NCI-H1436 treated with DMSO at 0.1 percent for 48 hours (cell line): ENCODE measurements around the gene SNX21.
"Not testable (repeated sequence)": the region's sequence is repeated elsewhere in the genome, so short reads cannot be mapped to it uniquely, and the experiment has no call there.

ENCODE experiments used
- DNase-seq: peaks from one replicate; lab custom pipeline; 2025; lab: John Stamatoyannopoulos, UW

SNX21 gene

DNA sequence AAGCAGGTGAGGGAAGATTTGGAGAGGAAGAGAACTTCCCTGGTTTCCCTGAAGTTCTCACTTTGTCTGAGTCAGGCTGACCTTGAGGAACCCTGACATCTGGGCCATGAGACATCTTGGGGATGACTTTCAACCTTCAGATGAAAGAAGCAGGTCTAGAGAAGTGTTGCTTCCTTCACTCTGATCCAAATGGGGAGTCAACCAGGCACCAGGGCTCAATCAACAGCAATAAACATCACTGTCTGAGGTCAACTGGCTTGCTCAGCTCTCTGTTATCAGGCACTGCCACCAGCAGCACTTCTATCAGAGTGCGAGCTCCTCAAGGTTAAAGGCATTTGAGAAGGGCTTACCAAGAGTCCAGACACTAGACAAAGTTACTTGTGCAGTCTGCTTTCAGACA is 17.3 kb downstream of the SNX21 start:
- DNase-seq, result no peak

DNA sequence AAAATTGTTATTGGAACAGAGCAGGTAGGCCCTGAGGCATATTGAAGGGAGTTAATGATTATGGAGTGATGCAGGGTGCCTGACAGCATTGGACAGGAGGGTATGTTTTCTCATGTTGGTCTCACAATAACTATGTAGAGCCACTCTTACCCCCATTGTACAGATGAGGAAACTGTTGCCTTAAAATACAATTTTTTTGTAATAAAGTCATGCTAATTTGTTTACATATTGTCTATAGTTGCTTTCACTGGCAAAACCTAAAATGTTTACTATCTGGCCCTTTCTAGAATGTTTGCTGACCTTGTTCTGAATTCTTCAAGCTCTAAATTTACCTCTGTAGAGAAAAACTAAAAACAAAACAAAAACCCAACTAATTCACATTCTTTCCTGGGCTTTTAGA is 17.9 kb downstream of the SNX21 start:
- DNase-seq, result no peak

DNA sequence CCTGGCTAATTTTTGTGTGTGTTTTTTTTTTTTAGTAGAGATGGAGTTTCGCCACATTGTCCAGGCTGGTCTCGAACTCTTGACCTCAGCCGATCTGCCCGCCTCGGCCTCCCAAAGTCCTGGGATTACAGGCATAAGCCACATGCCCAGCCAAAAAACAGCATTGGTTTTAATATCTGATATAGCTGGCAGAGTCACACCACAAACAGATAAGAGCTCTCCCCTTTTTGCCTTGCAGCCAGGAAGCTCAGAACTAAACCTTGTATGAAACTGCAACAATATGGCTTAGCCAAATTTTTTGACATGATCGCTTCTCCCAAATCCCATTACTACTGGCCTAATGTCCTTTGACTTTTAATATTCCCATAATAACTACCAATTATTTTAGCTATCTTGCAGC is 18.7 kb downstream of the SNX21 start:
- DNase-seq, result no peak

DNA sequence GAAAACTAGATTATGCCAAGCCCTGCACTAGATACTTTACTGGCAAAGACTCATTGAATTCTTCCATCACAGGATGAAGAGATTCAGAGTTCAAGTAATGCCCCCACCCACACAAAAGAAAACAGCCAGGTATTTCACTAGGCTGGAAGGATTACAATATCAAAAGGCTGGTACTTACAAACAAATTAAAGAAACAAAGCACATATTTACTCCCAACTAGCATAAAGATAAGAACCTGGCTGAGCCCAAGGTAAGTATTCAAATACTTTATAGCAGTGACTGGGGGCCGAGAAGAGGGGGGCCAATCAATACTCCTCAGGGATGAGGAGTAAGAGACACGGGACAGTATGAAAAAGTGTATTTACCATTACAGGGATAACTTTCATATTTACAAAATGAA is 19.9 kb downstream of the SNX21 start:
- DNase-seq, result no peak

DNA sequence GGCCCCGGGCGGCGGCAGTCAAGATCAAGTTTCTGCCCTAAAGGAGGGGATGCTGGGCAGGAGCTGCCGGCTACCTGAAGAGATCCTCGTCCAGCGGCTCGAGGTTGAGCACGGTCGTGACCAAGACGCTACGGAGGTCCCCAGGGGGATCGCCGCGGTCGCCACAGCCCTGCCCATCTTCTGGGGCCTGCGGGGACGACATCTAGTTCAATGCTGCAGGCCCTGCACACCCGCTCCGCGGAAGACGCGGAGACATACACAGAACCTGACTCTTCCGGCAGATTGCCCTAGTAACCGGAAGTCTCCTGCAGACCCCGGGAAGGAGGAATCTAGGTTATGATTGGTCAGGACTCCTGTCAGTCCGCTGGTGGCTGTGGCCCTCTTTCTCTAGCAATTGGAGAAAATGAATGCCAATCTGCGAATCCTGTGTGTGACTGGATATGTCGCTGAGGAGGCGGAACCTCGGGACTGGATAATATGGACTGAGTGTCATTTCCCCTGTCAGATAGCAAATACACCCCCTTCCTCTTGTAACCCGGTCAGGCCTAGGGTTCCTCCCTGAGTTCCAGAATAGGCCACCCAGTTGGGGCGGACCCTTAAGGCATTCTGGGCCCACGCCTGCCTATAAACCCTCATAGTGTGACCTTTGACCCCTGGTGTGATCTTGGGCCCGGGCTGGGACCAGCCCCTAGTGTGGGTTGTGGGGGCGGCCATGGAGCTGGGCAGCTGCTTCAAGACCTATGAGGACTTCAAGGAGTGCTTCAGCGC is 23.7 kb downstream of the SNX21 start, which contains the start of the genes ACOT8 and ZSWIM3:
Gene ACOT8 (minus strand): TSS at position 279 of the 768 bp plus-strand sequence. CDS start 77 bp downstream, at position 202.
Gene ZSWIM3 (plus strand): TSS at position 501 of the 768 bp plus-strand sequence. CDS start 212 bp downstream, at position 713.
- DNase-seq, result peak; percentile 99

DNA sequence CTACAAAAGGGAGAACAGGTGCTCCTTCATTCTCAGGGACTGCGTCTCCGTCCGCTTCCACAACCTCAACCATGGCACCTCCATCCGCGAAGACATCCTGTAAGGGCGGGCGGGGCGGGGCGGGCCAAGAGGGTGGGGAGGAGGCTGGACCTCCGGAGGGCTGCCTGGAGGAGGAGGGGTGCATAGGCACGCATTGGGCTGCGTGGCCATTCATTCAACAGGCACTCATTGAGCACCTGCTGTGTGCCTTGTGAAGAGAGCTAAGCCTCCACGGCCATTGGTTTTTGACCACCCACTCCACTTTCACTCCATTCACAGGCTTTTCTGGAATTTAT is 24.2 kb downstream of the SNX21 start:
- DNase-seq, result no peak

DNA sequence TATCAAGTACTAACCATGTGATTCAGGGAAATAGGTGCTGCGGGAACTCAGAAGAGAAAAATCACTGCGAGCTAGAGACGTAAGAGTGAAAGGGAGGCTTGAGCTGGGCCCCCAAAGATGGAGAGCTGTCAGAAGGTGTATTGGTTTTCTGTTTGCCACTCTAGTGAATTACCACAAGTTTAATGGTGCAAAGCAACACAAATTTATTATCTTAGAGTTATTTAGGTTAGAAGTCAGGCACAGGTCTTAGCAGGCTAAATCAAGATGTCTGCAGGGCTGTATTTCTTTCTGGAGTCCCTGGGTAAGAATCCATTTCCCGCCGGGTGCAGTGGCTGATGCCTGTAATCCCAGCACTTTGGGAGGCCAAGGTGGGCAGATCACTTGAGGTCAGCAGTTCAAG is 26.3 kb downstream of the SNX21 start:
- no peak for DNase-seq

DNA sequence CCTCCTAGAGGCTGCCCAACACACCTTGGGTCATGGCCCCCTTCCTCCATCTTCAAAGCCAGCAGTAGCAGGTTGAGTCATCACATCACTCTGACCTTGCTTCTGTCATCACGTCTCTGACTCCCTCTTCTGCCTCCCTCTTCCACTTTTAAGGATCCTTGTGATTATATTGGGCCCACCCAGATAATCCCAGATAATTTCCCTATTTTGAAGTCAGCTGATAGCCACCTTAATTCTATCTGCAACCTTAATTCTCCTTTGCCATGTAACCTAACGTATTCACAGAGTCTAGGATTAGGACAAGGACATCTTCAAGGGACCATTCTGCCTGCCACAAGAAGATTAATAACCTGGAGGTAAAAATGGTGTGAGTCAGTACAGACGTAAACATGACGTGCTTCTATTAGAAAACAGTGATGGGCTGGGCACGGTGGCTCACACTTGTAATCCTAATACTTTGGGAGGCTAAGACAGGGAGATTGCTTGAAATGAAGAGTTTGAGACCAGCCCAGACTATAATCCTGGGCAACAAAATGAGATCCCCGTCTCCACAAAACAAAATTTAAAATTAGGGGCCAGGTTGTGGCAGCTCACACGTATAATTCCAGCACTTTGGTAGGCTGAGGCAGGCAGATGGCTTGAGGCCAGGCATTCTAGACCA is 27.1 kb downstream of the SNX21 start:
- no peak for DNase-seq

DNA sequence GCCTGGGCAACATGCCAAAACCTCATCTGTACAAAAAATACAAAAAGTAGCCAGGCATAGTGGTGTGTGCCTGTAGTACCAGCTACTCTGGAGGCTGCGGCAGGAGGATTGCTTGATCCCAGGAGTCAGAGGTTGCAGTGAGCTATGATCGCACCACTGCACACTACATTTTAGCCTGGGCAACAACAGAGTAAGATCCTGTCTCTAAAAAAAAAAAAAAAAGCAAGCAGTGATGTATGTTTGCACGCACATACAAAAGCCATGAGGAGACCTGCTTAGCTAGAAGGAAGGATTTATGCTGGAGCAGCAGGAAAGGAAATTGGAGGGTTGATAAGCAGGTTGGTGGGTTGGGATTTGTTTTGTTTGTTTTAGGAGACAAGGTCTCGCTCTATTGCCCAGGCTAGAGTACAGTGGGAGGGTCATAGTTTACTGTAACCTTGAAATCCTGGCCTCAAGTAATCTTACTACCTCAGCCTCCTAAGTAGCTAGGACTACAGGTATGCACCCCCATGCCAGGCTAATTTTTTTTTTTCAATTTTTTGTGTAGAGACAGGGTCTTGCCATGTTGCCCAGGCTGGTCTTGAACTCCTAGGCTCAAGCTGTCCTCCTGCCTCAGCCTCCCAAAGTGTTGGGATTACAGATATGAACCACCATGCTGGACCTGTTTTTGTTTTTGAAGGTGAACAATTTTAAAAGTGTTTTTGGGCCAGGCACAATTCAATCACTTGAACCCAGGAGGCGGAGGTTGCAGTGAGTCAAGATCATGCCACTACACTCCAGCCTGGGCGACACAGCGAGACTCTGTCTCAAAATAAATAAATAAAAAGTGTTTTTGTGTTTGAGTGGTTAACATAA is 27.8 kb downstream of the SNX21 start:
- DNase-seq, result no peak

DNA sequence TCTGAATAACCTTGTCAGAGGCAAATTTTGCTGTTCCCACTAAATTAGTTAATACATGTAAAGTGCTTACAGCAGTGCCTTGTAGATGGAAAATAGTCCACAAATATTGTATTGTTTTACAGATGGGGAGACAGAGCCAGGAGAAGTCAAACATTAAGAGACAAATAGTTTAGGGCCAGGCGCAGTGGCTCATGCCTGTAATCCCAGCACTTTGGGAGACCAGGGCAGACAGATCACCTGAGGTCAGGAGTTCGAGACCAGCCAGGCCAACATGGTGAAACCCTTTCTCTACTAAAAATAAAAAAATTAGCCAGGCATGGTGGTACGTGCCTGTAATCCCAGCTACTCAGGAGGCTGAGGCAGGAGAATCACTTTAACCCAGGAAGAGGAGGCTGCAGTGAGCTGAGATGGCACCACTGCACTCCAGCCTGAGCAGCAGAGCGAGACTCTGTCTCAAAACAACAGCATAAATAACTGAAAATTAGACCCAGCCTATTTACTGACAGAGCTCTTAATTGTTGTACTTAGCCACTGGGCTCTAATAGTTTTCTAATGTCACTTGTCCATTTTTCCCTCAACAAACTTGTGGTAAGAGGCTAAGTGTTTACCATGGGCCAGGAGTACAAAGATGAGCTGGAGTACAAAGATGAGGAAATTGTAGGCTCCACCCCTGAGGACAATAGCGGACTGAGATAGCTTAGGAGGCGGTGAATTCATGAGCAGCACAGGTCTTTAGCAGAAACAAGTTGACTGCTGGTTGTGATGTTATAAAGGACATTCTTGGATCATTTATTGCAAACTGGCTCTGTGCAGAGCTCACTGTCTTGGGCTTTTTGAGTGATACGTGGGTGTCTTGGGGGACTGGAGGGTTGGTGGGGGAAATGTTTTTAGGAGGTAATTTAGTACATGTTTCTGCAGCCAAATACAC is 30.2 kb downstream of the SNX21 start:
- no peak for DNase-seq

DNA sequence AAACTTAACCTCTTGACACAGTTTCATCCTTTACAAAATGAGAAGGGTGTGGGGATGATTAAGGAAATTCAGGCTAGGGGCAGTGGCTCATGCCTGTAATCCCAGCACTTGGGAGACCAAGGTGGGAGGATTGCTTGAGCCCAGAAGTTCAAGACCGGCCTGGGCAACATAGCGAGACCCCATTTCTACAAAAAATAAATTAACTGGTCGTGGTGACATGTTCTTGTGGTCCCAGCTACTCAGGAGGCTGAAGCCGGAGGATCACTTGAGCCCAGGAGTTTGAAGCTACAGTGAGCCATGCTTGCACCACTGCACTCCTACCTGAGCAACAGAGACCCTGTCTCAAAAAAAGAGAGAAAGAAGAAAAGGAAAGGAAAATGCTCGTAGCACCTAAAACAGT is 32.9 kb downstream of the SNX21 start:
- DNase-seq, result no peak

DNA sequence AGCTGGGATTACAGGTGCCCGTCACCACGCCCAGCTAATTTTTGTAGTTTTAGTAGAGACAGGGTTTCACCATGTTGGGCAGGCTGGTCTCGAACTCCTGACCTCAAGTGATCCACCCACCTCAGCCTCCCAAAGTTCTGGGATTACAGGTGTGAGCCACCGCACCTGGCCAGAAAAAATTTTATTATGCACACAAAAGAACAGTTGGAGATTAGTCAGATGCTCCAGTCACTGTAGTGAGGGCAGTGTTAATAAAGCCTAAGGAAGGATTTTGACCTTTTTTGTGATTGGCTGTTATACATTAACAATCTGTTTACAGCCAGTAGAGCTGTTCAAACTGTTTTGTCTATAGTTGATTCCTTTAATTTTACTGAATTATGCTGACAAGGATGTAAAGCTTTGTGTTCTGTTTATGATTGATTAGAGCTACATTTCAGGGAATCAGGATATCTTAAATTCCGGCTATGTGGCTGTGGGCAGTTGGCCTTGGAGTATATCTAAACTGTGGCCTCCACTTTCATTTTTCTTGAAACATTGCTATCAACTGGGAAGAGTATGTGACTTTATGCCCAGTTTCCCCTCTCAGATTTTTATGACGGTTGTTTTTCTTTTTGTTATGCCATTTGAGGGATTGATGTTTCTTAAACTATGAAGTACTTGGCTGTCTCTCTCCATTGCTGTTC is 33.7 kb downstream of the SNX21 start:
- no peak for DNase-seq

DNA sequence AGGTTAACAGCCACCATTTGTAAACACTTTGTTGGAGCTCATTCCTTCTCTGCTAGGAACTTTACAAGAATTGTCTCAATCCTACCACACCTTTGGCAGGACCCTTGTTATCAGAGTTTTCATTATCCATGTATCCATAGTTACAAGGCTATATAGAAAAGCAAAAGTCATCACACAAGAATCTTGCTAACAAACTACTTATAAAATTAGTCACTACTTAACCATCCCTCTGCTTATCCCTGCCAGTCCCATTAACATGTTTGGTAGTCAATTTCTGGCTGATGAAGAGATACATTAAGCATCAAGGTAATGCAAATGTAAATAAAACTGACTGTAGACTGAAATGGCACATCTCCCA is 34.2 kb downstream of the SNX21 start:
- DNase-seq, result no peak

DNA sequence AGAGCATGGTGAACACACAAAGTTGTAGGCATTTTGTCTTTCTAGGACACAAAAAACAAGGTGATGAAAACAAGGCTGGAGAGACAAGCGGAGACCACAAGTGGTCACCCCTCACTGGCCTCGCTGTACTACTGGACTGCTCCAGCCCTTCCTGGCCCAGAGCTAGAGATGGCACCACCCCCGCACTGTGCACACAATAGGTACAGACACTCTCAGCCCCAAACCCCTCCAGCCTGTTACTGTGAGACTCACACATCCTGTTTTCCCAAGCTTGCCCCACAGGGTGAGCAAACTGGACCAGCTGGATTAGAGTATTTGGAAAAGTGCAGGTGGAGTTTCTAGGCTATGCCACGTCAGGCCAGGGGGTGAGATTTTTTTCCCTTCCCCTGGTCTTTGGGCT is 39.0 kb downstream of the SNX21 start:
- no peak for DNase-seq

DNA sequence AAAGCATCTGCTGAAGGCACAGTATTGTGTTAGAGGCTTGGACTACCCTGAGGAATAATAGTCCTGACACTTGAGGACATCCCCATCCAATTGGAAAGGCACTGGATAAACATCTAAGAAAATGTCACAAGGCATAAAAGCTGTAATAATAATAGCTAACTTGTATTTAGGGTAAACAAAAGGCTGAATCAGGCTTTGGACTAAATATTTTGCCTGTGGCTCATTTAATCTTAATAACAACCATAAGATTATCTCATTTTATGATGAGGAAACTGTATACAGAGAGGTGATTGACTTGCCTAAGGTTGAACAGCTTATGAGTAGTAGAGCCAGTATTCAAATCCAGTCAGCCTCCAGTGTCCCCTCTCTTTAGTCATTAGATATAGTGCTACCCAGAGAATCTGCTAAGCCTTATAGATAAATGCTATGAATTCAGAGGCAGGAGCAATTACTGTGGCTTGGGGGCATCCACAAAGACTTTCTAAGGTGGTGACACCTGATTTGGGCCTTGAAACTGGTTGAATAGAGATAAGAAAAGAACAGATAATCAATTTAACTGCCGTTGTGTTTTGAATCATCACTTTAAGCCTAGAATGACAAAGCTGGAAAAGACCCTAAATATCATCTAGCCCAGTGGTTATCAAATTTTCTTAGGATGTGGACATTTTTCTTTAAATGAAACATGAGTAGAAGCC is 40.0 kb downstream of the SNX21 start:
- no peak for DNase-seq

DNA sequence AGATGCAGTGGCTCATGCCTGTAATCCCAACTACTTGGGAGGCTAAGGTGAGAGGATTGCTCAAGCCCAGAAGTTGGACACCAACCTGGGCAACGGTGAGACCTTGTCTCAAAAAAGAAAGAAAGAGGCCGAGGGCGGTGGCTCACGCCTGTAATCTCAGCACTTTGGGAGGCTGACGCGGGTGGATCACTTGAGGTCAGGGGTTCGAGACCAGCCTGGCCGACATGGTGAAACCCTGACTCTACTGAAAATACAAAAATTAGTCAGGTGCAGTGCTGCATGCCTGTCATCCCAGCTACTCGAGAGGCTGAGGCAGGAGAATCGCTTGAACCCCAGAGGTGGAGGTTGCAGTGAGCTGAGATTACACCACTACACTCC is 40.5 kb downstream of the SNX21 start:
- not testable (repeated sequence) for DNase-seq

DNA sequence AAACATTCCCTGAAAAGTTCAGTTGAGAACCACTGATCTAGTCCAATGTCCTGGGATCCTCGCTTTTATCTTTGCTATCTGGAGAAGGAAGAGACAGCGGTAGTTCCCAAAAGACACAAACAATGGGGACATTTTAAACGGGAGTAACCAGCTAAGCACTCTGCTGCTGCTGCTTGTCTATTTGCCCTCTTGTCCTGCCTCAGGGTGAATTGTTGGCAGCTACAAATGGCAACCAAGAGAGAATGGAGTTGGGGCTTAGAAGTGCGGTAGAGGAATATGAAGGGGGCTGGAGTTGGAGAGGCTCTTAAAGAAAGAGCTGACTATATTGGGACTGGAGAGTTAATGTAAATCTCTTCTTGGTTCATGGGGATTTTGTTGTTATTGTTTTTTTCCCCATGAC is 41.0 kb downstream of the SNX21 start:
- no peak for DNase-seq

DNA sequence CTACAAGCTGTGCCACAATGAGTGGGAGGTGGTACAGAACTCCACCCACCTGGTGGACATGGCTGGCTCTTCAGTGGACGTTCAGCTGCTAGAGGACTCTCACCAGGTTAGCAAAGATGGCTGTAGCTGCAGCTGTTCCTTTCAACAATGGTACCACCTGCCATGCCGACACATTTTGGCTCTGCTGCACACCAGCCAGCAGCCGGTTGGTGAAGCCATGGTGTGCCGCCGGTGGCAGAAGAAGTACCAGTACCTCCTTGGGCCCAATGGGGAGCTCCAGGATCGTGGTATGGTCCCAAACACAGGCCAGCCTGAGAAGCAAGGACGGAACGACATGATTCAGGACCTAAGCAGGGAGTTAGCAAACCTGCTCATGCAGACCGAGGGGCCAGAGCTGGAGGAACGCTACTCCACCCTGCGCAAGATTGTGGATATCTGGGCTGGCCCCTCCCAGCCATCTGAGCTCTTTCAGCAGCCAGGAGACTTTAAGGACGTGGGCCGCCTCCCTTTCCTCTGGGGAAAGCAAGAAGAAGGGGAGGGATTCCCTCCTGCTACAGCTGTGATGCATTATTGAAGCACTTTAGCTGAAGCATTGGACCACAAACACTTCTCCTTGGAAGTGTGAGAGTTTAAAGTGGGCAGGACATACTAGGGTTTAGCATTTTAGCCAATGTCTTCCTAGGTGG is 44.6 kb downstream of the SNX21 start:
- DNase-seq, result no peak

DNA sequence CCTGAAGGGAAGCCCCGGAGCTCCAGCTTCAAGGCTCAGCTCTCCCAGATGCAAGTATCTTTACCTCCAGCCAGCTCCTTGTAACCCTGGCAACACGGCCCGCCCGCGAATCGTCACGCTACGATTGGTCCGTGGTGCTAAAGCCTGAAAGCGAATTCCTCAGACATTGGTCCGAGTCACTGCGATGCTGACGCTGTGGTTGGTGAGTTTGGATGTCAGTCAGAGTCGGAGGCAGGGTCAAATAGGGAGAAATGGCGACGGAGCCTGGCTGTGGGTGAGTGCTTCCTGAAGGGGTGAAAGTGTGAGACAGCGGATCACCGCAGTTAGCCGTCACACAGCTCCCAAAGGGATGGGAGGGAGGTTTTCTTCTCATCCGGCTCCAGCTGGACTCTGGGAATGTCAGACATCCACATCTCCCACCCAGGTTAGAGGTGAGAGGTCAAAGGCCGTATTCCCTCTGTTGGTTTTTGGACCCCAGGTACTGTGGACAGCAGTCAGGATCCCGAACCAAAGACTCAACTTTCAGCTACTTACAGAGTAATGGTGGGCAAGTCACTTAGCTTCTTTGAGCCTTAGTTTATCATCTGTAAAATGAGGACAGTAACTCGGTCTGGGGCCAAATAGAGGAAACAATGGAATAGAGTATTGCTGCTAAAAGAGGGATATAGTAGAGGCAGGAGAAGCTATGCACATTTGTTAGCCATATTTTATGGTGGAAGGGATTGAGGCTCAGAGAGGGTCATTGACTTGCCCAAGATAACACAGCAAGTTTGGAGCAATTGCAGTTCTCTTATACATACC is 47.6 kb downstream of the SNX21 start, which contains the start of gene ZSWIM1:
Gene ZSWIM1 (plus strand): TSS at position 240 of the 801 bp plus-strand sequence. CDS start 1,366 bp downstream, outside the sequence.
- peak; percentile 90 for DNase-seq
